22Rv1 (cell line): ENCODE measurements around the gene KLK1.

Experiments used
- ZFX ChIP-seq: fragments of 450-650 bp; IDR thresholded peaks from 2 replicates; pipeline ENCODE4 v1.6.1; 2017; ENCODE audit warnings: antibody characterized with exemption, borderline replicate concordance
- TF ChIP-seq, protein P1 (sequence below): fragments of 450-650 bp; IDR thresholded peaks from 2 replicates; pipeline ENCODE4 v1.5.1; 2017; ENCODE audit warnings: mild to moderate bottlenecking

GRCh38 chr19:50770888-50771287, 52.7 kb downstream of the KLK1 start:
- TF ChIP-seq, protein P1, sequence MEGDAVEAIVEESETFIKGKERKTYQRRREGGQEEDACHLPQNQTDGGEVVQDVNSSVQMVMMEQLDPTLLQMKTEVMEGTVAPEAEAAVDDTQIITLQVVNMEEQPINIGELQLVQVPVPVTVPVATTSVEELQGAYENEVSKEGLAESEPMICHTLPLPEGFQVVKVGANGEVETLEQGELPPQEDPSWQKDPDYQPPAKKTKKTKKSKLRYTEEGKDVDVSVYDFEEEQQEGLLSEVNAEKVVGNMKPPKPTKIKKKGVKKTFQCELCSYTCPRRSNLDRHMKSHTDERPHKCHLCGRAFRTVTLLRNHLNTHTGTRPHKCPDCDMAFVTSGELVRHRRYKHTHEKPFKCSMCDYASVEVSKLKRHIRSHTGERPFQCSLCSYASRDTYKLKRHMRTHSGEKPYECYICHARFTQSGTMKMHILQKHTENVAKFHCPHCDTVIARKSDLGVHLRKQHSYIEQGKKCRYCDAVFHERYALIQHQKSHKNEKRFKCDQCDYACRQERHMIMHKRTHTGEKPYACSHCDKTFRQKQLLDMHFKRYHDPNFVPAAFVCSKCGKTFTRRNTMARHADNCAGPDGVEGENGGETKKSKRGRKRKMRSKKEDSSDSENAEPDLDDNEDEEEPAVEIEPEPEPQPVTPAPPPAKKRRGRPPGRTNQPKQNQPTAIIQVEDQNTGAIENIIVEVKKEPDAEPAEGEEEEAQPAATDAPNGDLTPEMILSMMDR = no peak
- TF ChIP-seq ZFX = no peak
